Keratinocyte (primary cell): ENCODE data around the gene PFKFB3. TPM values are rescaled to one million over a fixed set of nuclear protein-coding genes. Genes with fewer than 3 reads are reported as not detected.
"Not testable (repeated sequence)": the region's sequence is repeated elsewhere in the genome, so short reads cannot be mapped to it uniquely, and the experiment has no call there.

Source experiments
- DNase-seq: peaks from one replicate; pipeline ENCODE4 v3.0.0-alpha.2; 2011; ENCODE audit warnings: low read depth, missing footprints, low spot score
- FAIRE-seq: peaks from 2 replicates; lab custom pipeline; 2011; peaks lifted over from hg19 to GRCh38; lab: Jason Lieb, UNC
- H2AFZ ChIP-seq: 2 replicates; pipeline ENCODE4 v1.6.0; 2012; ENCODE audit warnings: low read length, control low read depth, inconsistent platforms; ENCODE audit not compliant: control insufficient read depth
- H3K27ac ChIP-seq: 2 replicates; pipeline ENCODE4 v1.5.1; 2011; ENCODE audit warnings: low read length; ENCODE audit not compliant: control insufficient read depth, insufficient read depth
- H3K27me3 ChIP-seq: 3 replicates; pipeline ENCODE4 v1.6.0; 2011; ENCODE audit warnings: low read length; ENCODE audit not compliant: control insufficient read depth, insufficient read depth; ENCODE audit errors: extremely low read depth
- H3K36me3 ChIP-seq, 2 experiments: 2 replicates in 1 of 2; 3 replicates in 1 of 2; pipeline ENCODE4 v1.5.1; 2011; ENCODE audit warnings: low read length in 2 of 2, mild to moderate bottlenecking in 1 of 2; ENCODE audit not compliant: control insufficient read depth in 2 of 2, insufficient read depth in 2 of 2; ENCODE audit errors: extremely low read depth in 1 of 2
- H3K4me1 ChIP-seq: 3 replicates; pipeline ENCODE4 v1.5.1; 2011; ENCODE audit warnings: low read length; ENCODE audit not compliant: control insufficient read depth, insufficient read depth; ENCODE audit errors: extremely low read depth
- H3K4me2 ChIP-seq: 3 replicates; pipeline ENCODE4 v1.6.0; 2011; ENCODE audit warnings: low read depth, low read length; ENCODE audit not compliant: control insufficient read depth, insufficient read depth; ENCODE audit errors: extremely low read depth
- H3K4me3 ChIP-seq, 3 experiments: fragments of 200-600 bp in 1 of 3; sonication (generic) in 1 of 3; 2 replicates in 2 of 3; 3 replicates in 1 of 3; pipeline ENCODE4 v1.5.1; 2011 to 2016; ENCODE audit warnings: low read length in 3 of 3, mild to moderate bottlenecking in 3 of 3, control low read depth in 2 of 3, inconsistent platforms in 1 of 3, low read depth in 1 of 3, mixed read lengths in 1 of 3, mixed run types in 1 of 3, moderate library complexity in 1 of 3; ENCODE audit not compliant: control insufficient read depth in 2 of 3, insufficient read depth in 2 of 3; ENCODE audit errors: extremely low read depth in 1 of 3
- H3K79me2 ChIP-seq: 2 replicates; pipeline ENCODE4 v1.6.0; 2012; ENCODE audit warnings: low read length; ENCODE audit not compliant: control insufficient read depth, insufficient read depth
- H3K9ac ChIP-seq: 3 replicates; pipeline ENCODE4 v1.6.0; 2011; ENCODE audit warnings: low read length; ENCODE audit not compliant: control insufficient read depth, insufficient read depth; ENCODE audit errors: extremely low read depth
- H3K9me1 ChIP-seq: 3 replicates; pipeline ENCODE4 v1.6.0; 2011; ENCODE audit warnings: low read length; ENCODE audit not compliant: control insufficient read depth, insufficient read depth; ENCODE audit errors: extremely low read depth
- H3K9me3 ChIP-seq: 2 replicates; pipeline ENCODE4 v1.5.1; 2012; ENCODE audit warnings: low read depth, low read length; ENCODE audit not compliant: control insufficient read depth
- H4K20me1 ChIP-seq: 3 replicates; pipeline ENCODE4 v1.6.0; 2011; ENCODE audit warnings: low read length; ENCODE audit not compliant: control insufficient read depth, insufficient read depth; ENCODE audit errors: extremely low read depth
- CTCF ChIP-seq, 3 experiments: IDR thresholded peaks in 1 of 3; conservative IDR thresholded peaks in 1 of 3; optimal IDR thresholded peaks in 1 of 3; 2 replicates in 2 of 3; 3 replicates in 1 of 3; pipeline versions ENCODE3 to v1.5.1; 2011; ENCODE audit warnings: low read length in 3 of 3, mild to moderate bottlenecking in 3 of 3, moderate library complexity in 2 of 3, control low read depth in 1 of 3, inconsistent platforms in 1 of 3; ENCODE audit not compliant: insufficient read depth in 2 of 3; ENCODE audit errors: extremely low read depth in 1 of 3
- EZH2 ChIP-seq: IDR thresholded peaks from one replicate; pipeline ENCODE4 v1.6.1; 2012; ENCODE audit warnings: inconsistent platforms, mild to moderate bottlenecking, low read length, moderate library complexity
- dilution Hi-C: fragments of 300-500 bp; cut with MboI; formaldehyde crosslinking; loops from one replicate; pipeline ENCODE4 v1.7.0; 2020; ENCODE audit warnings: low sequenced_read_pairs; ENCODE audit not compliant: extremely low pct_ligation_motif_present
- polyA plus RNA-seq, 5 experiments: library from polyadenylated mRNA; depleted of rRNA in 3 of 5; stranded (reverse) in 3 of 5; stranded (forward) in 1 of 5; unstranded in 1 of 5; fragments of >200 nt; gene quantifications; 1 replicate in 1 of 5; 2 replicates in 3 of 5; 3 replicates in 1 of 5; pipeline versions ENCODE4 v1.2.1 to v1.2.3, GENCODE V29; 2011 to 2012; ENCODE audit warnings: missing spikeins in 2 of 5, low read depth in 1 of 5, low replicate concordance in 1 of 5

The PFKFB3 gene
- polyA plus RNA-seq, 1 donor (not counting 4 experiments of a cell fraction or from before 2014, with no cell fraction given): 18.6 TPM

DNA sequence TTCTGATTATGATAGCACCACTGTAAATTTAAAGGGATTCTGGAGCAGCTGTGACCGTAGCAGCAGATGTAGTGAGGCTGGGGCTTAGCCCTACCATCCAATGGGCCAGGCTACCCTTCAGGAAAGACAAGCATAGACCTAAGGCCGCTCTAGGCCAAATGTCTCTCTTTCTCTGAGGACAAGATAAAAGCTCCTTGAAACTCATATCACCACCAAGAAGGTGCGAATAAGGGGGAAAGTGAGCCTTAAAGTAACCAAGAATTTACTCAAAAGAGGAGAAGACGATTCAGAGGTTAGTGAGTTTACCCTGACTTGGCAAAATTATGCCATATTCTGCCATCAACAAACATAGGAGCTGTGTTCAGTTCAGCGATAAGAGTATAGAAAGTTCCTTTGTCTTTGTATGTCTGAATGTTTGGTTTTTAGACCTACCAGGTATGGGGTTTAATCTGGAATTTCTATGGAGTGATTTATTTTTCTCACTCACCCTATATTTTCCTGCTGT, 79.8 kb downstream of the PFKFB3 start:
- no peak for FAIRE-seq
- Histone ChIP-seq H4K20me1 (no peaks in the 10 kb centered on the region), H3K36me3 (no peaks in the 10 kb centered on the region), H3K9me3 (no peaks in the 10 kb centered on the region), H2AFZ (no peak overlapping the region), H3K27me3 (no peaks in the 10 kb centered on the region), H3K9ac (no peak overlapping the region), H3K27ac (no peak overlapping the region), H3K4me3 (no peak overlapping the region), H3K4me2 (no peak overlapping the region), H3K4me1 (peaks cover 4% of the 10 kb centered on the region), H3K79me2 (no peaks in the 10 kb centered on the region), H3K9me1 (no peaks in the 10 kb centered on the region)
- DNase-seq: no peak
- dilution Hi-C loops: no loop called here
- TF ChIP-seq CTCF (optimal IDR thresholded peaks at IDR 0.05 in 1 of 3, IDR thresholded peaks at IDR 0.05 in 1 of 3, conservative IDR thresholded peaks at IDR 0.05 in 1 of 3; ENCODE audit: extremely low read depth in 1 of 3, insufficient read depth in 2 of 3, low read length in 3 of 3) (no peak), EZH2 (no peak)

GRCh38 chr10:6283655-6284054, 80.9 kb downstream of the PFKFB3 start:
- no peak for FAIRE-seq
- Histone ChIP-seq H4K20me1 (no peaks in the 10 kb centered on the region), H3K9me1 (no peaks in the 10 kb centered on the region), H3K27me3 (no peaks in the 10 kb centered on the region), H2AFZ (no peak overlapping the region), H3K4me3 (no peak overlapping the region), H3K79me2 (no peaks in the 10 kb centered on the region), H3K9ac (no peak overlapping the region), H3K4me1 (peaks cover 4% of the 10 kb centered on the region), H3K36me3 (no peaks in the 10 kb centered on the region), H3K27ac (no peak overlapping the region), H3K4me2 (no peak overlapping the region), H3K9me3 (no peaks in the 10 kb centered on the region)
- no peak for TF ChIP-seq CTCF (optimal IDR thresholded peaks at IDR 0.05 in 1 of 3, IDR thresholded peaks at IDR 0.05 in 1 of 3, conservative IDR thresholded peaks at IDR 0.05 in 1 of 3; ENCODE audit: extremely low read depth in 1 of 3, insufficient read depth in 2 of 3, low read length in 3 of 3)
- no peak for TF ChIP-seq EZH2
- DNase-seq: no peak
- dilution Hi-C loops: no loop called here

GRCh38 chr10:6290621-6291020, 87.9 kb downstream of the PFKFB3 start:
- H3K9me1 ChIP-seq, FAIRE-seq, dilution Hi-C loops, H3K27me3 ChIP-seq, H3K4me3 ChIP-seq, DNase-seq, H3K36me3 ChIP-seq, H3K4me1 ChIP-seq, H3K27ac ChIP-seq, H3K4me2 ChIP-seq, H3K9ac ChIP-seq, H3K9me3 ChIP-seq, H2AFZ ChIP-seq, H3K79me2 ChIP-seq, H4K20me1 ChIP-seq: not testable (repeated sequence)
